ENCODE data around the gene RASIP1.

GRCh38 chr19:48714759-48715675 is 25.4 kb downstream of the RASIP1 start:
- TF ChIP-seq CTCF (conservative IDR thresholded peaks at IDR 0.05; ENCODE audit: low read length) (no peak), EZH2phosphoT487 (IDR thresholded peaks at IDR 0.05; ENCODE audit: borderline replicate concordance) (no peak)

Measured in Loucy (cell line).